Osteoblast (primary cell): ENCODE measurements around the gene TMEM18. TPM values are rescaled to one million over a fixed set of nuclear protein-coding genes. Genes with fewer than 3 reads are reported as not detected.

Source experiments
- DNase-seq: peaks from one replicate; pipeline ENCODE4 v3.0.0; 2011; ENCODE audit warnings: low spot score, mixed read lengths; ENCODE audit not compliant: insufficient read length; ENCODE audit errors: missing footprints
- H2AFZ ChIP-seq: 2 replicates; pipeline ENCODE4 v1.6.0; 2011; ENCODE audit warnings: mild to moderate bottlenecking, low read length
- H3K27ac ChIP-seq: 2 replicates; pipeline ENCODE4 v1.5.1; 2011; ENCODE audit warnings: mild to moderate bottlenecking, low read depth, low read length, moderate library complexity
- H3K27me3 ChIP-seq: 2 replicates; pipeline ENCODE4 v1.6.0; 2012; ENCODE audit warnings: mild to moderate bottlenecking, control low read depth, inconsistent platforms, low read length, moderate library complexity; ENCODE audit not compliant: insufficient read depth
- H3K36me3 ChIP-seq: 2 replicates; pipeline ENCODE4 v1.5.1; 2011; ENCODE audit warnings: mild to moderate bottlenecking, low read length, control low read depth, moderate library complexity; ENCODE audit not compliant: insufficient read depth
- H3K4me1 ChIP-seq: 2 replicates; pipeline ENCODE4 v1.5.1; 2011; ENCODE audit warnings: mild to moderate bottlenecking, low read length, control low read depth, moderate library complexity; ENCODE audit not compliant: insufficient read depth
- H3K4me2 ChIP-seq: 2 replicates; pipeline ENCODE4 v1.6.0; 2011; ENCODE audit warnings: mild to moderate bottlenecking, low read length; ENCODE audit not compliant: insufficient read depth
- H3K4me3 ChIP-seq: fragments of 200-600 bp; sonication (generic); 3 replicates; pipeline ENCODE4 v1.5.1; 2012; ENCODE audit warnings: mild to moderate bottlenecking, low read length, inconsistent platforms; ENCODE audit not compliant: insufficient read depth
- H3K79me2 ChIP-seq: 2 replicates; pipeline ENCODE4 v1.6.0; 2012; ENCODE audit warnings: mild to moderate bottlenecking, low read length, control low read depth, inconsistent platforms; ENCODE audit not compliant: insufficient read depth
- H3K9me3 ChIP-seq: 2 replicates; pipeline ENCODE4 v1.5.1; 2011; ENCODE audit warnings: low read depth, low read length, control low read depth
- H4K20me1 ChIP-seq: 2 replicates; pipeline ENCODE4 v1.6.0; 2012; ENCODE audit warnings: mild to moderate bottlenecking, low read length, control low read depth; ENCODE audit not compliant: insufficient read depth
- CTCF ChIP-seq: IDR thresholded peaks from 2 replicates; pipeline ENCODE4 v1.5.1; 2011; ENCODE audit warnings: mild to moderate bottlenecking, low read depth, low read length, moderate library complexity; ENCODE audit errors: extremely low read depth
- total RNA-seq: library from RNA; depleted of rRNA; stranded (reverse); fragments of >200 nt; gene quantifications from 2 replicates; pipeline ENCODE4 v1.2.3, GENCODE V29; 2012

Gene TMEM18
- total RNA-seq, 1 donor: 15.9 TPM

GRCh38 chr2:693606-694005, 16.4 kb upstream of the TMEM18 start:
- Histone ChIP-seq H3K9me3 (no peaks in the 10 kb centered on the region), H3K4me3 (no peak overlapping the region), H2AFZ (no peak overlapping the region), H3K27me3 (no peaks in the 10 kb centered on the region), H3K36me3 (no peaks in the 10 kb centered on the region), H4K20me1 (no peaks in the 10 kb centered on the region), H3K4me2 (no peak overlapping the region), H3K4me1 (peaks cover 2% of the 10 kb centered on the region), H3K27ac (no peak overlapping the region), H3K79me2 (no peaks in the 10 kb centered on the region)
- DNase-seq: no peak
- TF ChIP-seq CTCF: no peak

DNA sequence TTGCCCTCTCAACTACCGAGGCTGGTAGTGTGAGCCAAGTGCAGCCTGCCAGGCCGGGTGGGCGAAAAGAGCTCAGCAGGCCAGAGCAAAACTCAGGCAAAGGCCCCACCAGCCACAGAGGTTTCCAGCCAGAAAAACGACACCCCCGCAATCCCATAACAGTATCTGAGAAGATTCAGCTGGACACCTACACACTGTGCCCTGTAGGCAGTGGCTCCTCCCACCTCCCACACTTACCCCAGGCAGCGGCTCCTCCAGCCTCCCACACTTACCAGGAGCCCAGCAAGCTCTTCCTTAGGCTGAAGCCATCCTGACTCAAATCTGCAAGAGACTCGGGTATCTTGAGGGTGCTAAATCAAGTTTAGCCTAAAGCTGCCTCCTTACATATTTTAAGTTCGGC, 15.6 kb upstream of the TMEM18 start:
- Histone ChIP-seq H3K9me3 (no peaks in the 10 kb centered on the region), H3K27ac (no peak overlapping the region), H3K27me3 (peaks cover 3% of the 10 kb centered on the region), H2AFZ (no peak overlapping the region), H4K20me1 (no peaks in the 10 kb centered on the region), H3K4me1 (peaks cover 2% of the 10 kb centered on the region), H3K4me3 (no peak overlapping the region), H3K79me2 (no peaks in the 10 kb centered on the region), H3K4me2 (no peak overlapping the region), H3K36me3 (no peaks in the 10 kb centered on the region)
- DNase-seq: no peak
- TF ChIP-seq CTCF: no peak

DNA sequence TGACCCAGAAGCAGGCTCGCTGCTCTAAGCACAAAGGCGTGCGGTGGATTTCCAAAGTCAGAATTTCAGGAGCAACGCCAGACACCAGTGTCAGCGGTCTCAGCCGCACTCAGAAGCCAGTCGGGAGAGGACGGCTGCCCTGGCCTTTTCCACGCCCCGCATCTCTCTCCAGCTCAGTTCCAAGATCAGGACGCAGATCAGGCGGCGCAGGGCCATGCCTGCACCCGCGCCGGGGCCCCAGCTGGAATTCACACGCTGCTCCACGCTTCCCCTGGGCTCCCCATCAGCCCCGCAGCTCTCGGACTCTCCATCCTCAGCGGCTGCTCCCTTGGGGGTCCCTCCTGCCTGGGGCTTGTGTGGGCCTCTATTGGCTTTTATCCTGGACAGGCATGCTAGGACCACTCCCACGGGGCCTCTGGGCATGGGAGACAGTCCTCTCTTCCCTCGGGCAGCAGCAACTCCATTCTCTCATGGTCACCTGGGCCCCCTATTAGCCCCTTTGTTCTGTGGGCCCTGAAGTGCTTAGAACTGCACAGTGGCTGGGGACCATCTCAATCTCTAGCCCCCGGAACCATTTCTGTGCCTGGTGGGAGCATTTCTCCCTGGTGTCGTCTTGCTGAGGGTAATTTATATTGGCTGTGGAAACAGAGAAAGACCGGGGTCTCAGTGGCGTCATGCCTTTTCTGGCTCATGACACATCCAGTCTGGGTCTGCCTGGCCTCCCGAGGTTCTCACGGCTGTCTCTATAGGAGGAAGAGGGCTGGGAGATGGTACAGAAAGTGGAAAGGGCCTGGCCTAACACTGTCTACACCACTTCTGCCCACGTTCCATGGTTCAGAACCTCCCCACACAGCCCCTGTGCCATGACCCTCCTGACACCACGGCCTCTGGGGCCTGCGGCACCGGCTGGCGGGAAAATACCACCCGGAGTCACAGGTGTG, 14.9 kb upstream of the TMEM18 start:
- Histone ChIP-seq H3K4me3 (no peak overlapping the region), H3K4me2 (no peak overlapping the region), H3K27me3 (peaks cover 3% of the 10 kb centered on the region), H3K9me3 (no peaks in the 10 kb centered on the region), H3K79me2 (no peaks in the 10 kb centered on the region), H3K36me3 (no peaks in the 10 kb centered on the region), H3K27ac (no peak overlapping the region), H4K20me1 (no peaks in the 10 kb centered on the region), H3K4me1 (peaks cover 2% of the 10 kb centered on the region), H2AFZ (no peak overlapping the region)
- no peak for TF ChIP-seq CTCF
- no peak for DNase-seq

- TF ChIP-seq CTCF: no peak
- H4K20me1 ChIP-seq: no peaks in the 10 kb centered on the region
- no peak overlapping the region for H2AFZ ChIP-seq
- peaks cover 3% of the 10 kb centered on the region for H3K27me3 ChIP-seq
- no peak overlapping the region for H3K4me2 ChIP-seq
- H3K27ac ChIP-seq: no peak overlapping the region
- H3K36me3 ChIP-seq: no peaks in the 10 kb centered on the region
- H3K4me3 ChIP-seq: no peak overlapping the region
- no peak for DNase-seq
- no peaks in the 10 kb centered on the region for H3K9me3 ChIP-seq
- no peaks in the 10 kb centered on the region for H3K4me1 ChIP-seq
- H3K79me2 ChIP-seq: no peaks in the 10 kb centered on the region
Observed at GRCh38 chr2:690799-691198, 13.6 kb upstream of the TMEM18 start.
